MM.1S (cell line): ENCODE measurements around the gene SH2D1B.

Experiments
- DNase-seq: peaks from one replicate; pipeline ENCODE4 v3.0.0-alpha.2; 2015
- H2AFZ ChIP-seq: fragments of 300-600 bp; sonication (generic); 2 replicates; pipeline ENCODE4 v1.6.0; 2016; ENCODE audit warnings: antibody characterized with exemption, low read length
- H3F3A ChIP-seq: fragments of 300-600 bp; sonication (generic); 2 replicates; pipeline ENCODE4 v1.6.1; 2016; ENCODE audit warnings: mild to moderate bottlenecking, antibody characterized with exemption, low read length, moderate library complexity, mixed read lengths; ENCODE audit not compliant: insufficient read depth
- H3K27ac ChIP-seq: fragments of 300-600 bp; sonication (generic); 2 replicates; pipeline ENCODE4 v1.5.1; 2016; ENCODE audit warnings: mild to moderate bottlenecking, low read length
- H3K27me3 ChIP-seq: fragments of 300-600 bp; sonication (generic); replicated peaks from 2 replicates; pipeline ENCODE4 v1.6.0; 2016; ENCODE audit warnings: low read length; ENCODE audit not compliant: insufficient read depth
- H3K36me3 ChIP-seq: fragments of 300-600 bp; sonication (generic); replicated peaks from 2 replicates; pipeline ENCODE4 v1.6.1; 2016; ENCODE audit warnings: mild to moderate bottlenecking, low read length, mixed read lengths; ENCODE audit not compliant: insufficient read depth
- H3K4me1 ChIP-seq: fragments of 300-600 bp; sonication (generic); 2 replicates; pipeline ENCODE4 v1.6.1; 2016; ENCODE audit warnings: low read length, mixed read lengths
- H3K4me2 ChIP-seq: fragments of 300-600 bp; sonication (generic); 2 replicates; pipeline ENCODE4 v1.6.0; 2016; ENCODE audit warnings: low read depth, low read length
- H3K4me3 ChIP-seq: fragments of 300-600 bp; sonication (generic); 2 replicates; pipeline ENCODE4 v1.5.1; 2016; ENCODE audit warnings: low read length, mixed read lengths
- H3K79me2 ChIP-seq: fragments of 300-600 bp; sonication (generic); 2 replicates; pipeline ENCODE4 v1.6.1; 2016; ENCODE audit warnings: mixed run types, low read length, mixed read lengths
- H3K9ac ChIP-seq: fragments of 300-600 bp; sonication (generic); 2 replicates; pipeline ENCODE4 v1.6.1; 2016; ENCODE audit warnings: low read length, mixed read lengths
- H3K9me2 ChIP-seq: fragments of 300-600 bp; sonication (generic); replicated peaks from 2 replicates; pipeline ENCODE4 v1.6.1; 2016; ENCODE audit warnings: mild to moderate bottlenecking, low read length, mixed read lengths; ENCODE audit not compliant: insufficient read depth
- H3K9me3 ChIP-seq: fragments of 300-600 bp; sonication (generic); replicated peaks from 2 replicates; pipeline ENCODE4 v1.6.1; 2016; ENCODE audit warnings: mild to moderate bottlenecking, low read length, mixed read lengths; ENCODE audit not compliant: insufficient read depth
- H4K20me1 ChIP-seq: fragments of 300-600 bp; sonication (generic); 2 replicates; pipeline ENCODE4 v1.6.1; 2016; ENCODE audit warnings: mild to moderate bottlenecking, low read length, moderate library complexity, mixed read lengths; ENCODE audit not compliant: insufficient read depth
- CTCF ChIP-seq: fragments of 300-600 bp; sonication (generic); IDR thresholded peaks from 2 replicates; pipeline ENCODE4 v1.5.1; 2016; ENCODE audit warnings: antibody characterized with exemption, low read length, mixed read lengths
- EZH2 ChIP-seq: fragments of 300-600 bp; sonication (generic); optimal IDR thresholded peaks from 2 replicates; pipeline ENCODE3; 2017; ENCODE audit warnings: low read depth, mild to moderate bottlenecking, antibody characterized with exemption, low read length, mixed read lengths
- EZH2phosphoT487 ChIP-seq: fragments of 300-600 bp; sonication (generic); IDR thresholded peaks from 2 replicates; pipeline ENCODE4 v1.6.1; 2018; ENCODE audit warnings: antibody characterized with exemption, low read length

The SH2D1B gene

GRCh38 chr1:162389021-162389818, 22.7 kb downstream of the SH2D1B start:
- peak; percentile 48 for DNase-seq
- Histone ChIP-seq H3K9me2 (no peaks in the 10 kb centered on the region), H3K27ac (no peak overlapping the region; the same call in 1 of the 2 replicates), H3K4me3 (peak overlapping the region; percentile 5), H3K79me2 (no peaks in the 10 kb centered on the region), H3K4me2 (peak overlapping the region; percentile 29; the same call in 1 of the 2 replicates), H2AFZ (peak overlapping the region; percentile 16; the same call in 1 of the 2 replicates), H3K9ac (peak overlapping the region; percentile 3; the same call in 1 of the 2 replicates), H4K20me1 (no peaks in the 10 kb centered on the region), H3K27me3 (no peaks in the 10 kb centered on the region), H3K36me3 (no peaks in the 10 kb centered on the region), H3K9me3 (no peaks in the 10 kb centered on the region), H3K4me1 (peaks cover 12% of the 10 kb centered on the region), H3F3A (no peaks in the 10 kb centered on the region)
- TF ChIP-seq EZH2 (no peak), EZH2phosphoT487 (no peak), CTCF (no peak)

- Histone ChIP-seq H3K4me3 (no peak overlapping the region), H2AFZ (no peak overlapping the region), H3K4me1 (peaks cover 12% of the 10 kb centered on the region), H3K9ac (no peak overlapping the region), H3K9me3 (no peaks in the 10 kb centered on the region), H4K20me1 (no peaks in the 10 kb centered on the region), H3K79me2 (no peaks in the 10 kb centered on the region), H3K4me2 (peak overlapping the region; percentile 29; the same call in 1 of the 2 replicates), H3F3A (no peaks in the 10 kb centered on the region), H3K36me3 (no peaks in the 10 kb centered on the region), H3K9me2 (no peaks in the 10 kb centered on the region), H3K27ac (no peak overlapping the region), H3K27me3 (no peaks in the 10 kb centered on the region)
- no peak for TF ChIP-seq EZH2
- no peak for TF ChIP-seq EZH2phosphoT487
- no peak for TF ChIP-seq CTCF
- no peak for DNase-seq
These were observed 23.3 kb downstream of the SH2D1B start for GRCh38 chr1:162388615-162389014.

GRCh38 chr1:162388083-162388594, 23.8 kb downstream of the SH2D1B start:
- no peak overlapping the region for H2AFZ ChIP-seq
- no peak overlapping the region for H3K27ac ChIP-seq

More at GRCh38 chr1:162388083-162388594, 23.8 kb downstream of the SH2D1B start:
- H3K9me2 ChIP-seq, result no peaks in the 10 kb centered on the region
- H3K79me2 ChIP-seq, result no peaks in the 10 kb centered on the region
- H3K4me1 ChIP-seq, result peaks cover 12% of the 10 kb centered on the region
- TF ChIP-seq EZH2phosphoT487 (no peak), CTCF (no peak), EZH2 (no peak)
- H3F3A ChIP-seq, result no peaks in the 10 kb centered on the region
- H3K27me3 ChIP-seq, result no peaks in the 10 kb centered on the region
- H3K4me3 ChIP-seq, result no peak overlapping the region
- no peak overlapping the region for H3K9ac ChIP-seq
- H3K4me2 ChIP-seq, result no peak overlapping the region
- DNase-seq, result no peak
- no peaks in the 10 kb centered on the region for H3K36me3 ChIP-seq
- no peaks in the 10 kb centered on the region for H4K20me1 ChIP-seq
- no peaks in the 10 kb centered on the region for H3K9me3 ChIP-seq
